WTC11 (cell line): Measurements from ENCODE around the gene TMEM108. TPM values are rescaled to one million over a fixed set of nuclear protein-coding genes. Genes with fewer than 3 reads are reported as not detected.

Source experiments
- ATAC-seq: fragments of 200-7000 bp; cut with Tn5 transposase; 2 replicates; pipeline ENCODE4 v1.10.0; 2021; ENCODE audit warnings: mild to moderate bottlenecking, moderate library complexity
- CTCF ChIA-PET: fragments of 300-600 bp; sonication (Branson Sonifier 250); formaldehyde crosslinking; loops from one replicate; lab custom pipeline; 2021; ENCODE audit warnings: antibody characterized with exemption; lab: Charles Lee
- POLR2A ChIA-PET: fragments of 350-600 bp; sonication (Branson Sonifier 250); formaldehyde crosslinking; loops from one replicate; lab custom pipeline; 2021; ENCODE audit warnings: antibody characterized with exemption; lab: Charles Lee
- DNase-seq: peaks from one replicate; pipeline ENCODE4 v3.0.0; 2021; ENCODE audit warnings: low spot score
- H3K27ac Mint-ChIP-seq: 2 replicates; pipeline ENCODE4 v1.8.0; 2021; ENCODE audit warnings: mixed read lengths
- H3K27me3 Mint-ChIP-seq: 2 replicates; pipeline ENCODE4 v1.8.0; 2021; ENCODE audit warnings: low read depth, mild to moderate bottlenecking, moderate library complexity, mixed read lengths
- H3K36me3 Mint-ChIP-seq: 2 replicates; pipeline ENCODE4 v1.8.0; 2021; ENCODE audit warnings: mixed read lengths
- H3K4me1 Mint-ChIP-seq: 2 replicates; pipeline ENCODE4 v1.8.0; 2022; ENCODE audit warnings: mixed read lengths
- H3K4me3 Mint-ChIP-seq: 2 replicates; pipeline ENCODE4 v1.8.0; 2021; ENCODE audit warnings: mild to moderate bottlenecking, moderate library complexity, mixed read lengths
- H3K9me3 Mint-ChIP-seq: 2 replicates; pipeline ENCODE4 v1.8.0; 2021; ENCODE audit warnings: mixed read lengths
- CBFB ChIP-seq: sonication (generic); formaldehyde crosslinking; IDR thresholded peaks from 2 replicates; pipeline ENCODE4 v1.8.1; 2022; ENCODE audit warnings: mild to moderate bottlenecking, low read depth, missing genetic modification reagents
- CREB1 ChIP-seq: sonication (generic); formaldehyde crosslinking; IDR thresholded peaks from 2 replicates; pipeline ENCODE4 v1.8.0; 2023; ENCODE audit warnings: mild to moderate bottlenecking, missing genetic modification reagents
- HMGA2 ChIP-seq: fragments of 250-450 bp; sonication (Bioruptor Pico); IDR thresholded peaks from 2 replicates; pipeline ENCODE4 v1.4.0; 2021; ENCODE audit warnings: mild to moderate bottlenecking, moderate library complexity
- JAZF1 ChIP-seq: fragments of 250-450 bp; sonication (Bioruptor Pico); IDR thresholded peaks from 2 replicates; pipeline ENCODE4 v1.9.0; 2021; ENCODE audit warnings: moderate library complexity, mild to moderate bottlenecking, inconsistent platforms
- NR2C2 ChIP-seq: sonication (generic); formaldehyde crosslinking; IDR thresholded peaks from 2 replicates; pipeline ENCODE4 v1.8.0; 2022; ENCODE audit warnings: mild to moderate bottlenecking, missing genetic modification reagents
- PRRX2 ChIP-seq: fragments of 250-450 bp; sonication (Bioruptor Pico); IDR thresholded peaks from 2 replicates; pipeline ENCODE4 v1.8.0; 2021; ENCODE audit warnings: mild to moderate bottlenecking
- TEAD1 ChIP-seq: sonication (generic); formaldehyde crosslinking; IDR thresholded peaks from 2 replicates; pipeline ENCODE4 v1.8.0; 2022; ENCODE audit warnings: mild to moderate bottlenecking, missing genetic modification reagents
- ZNF263 ChIP-seq: sonication (generic); formaldehyde crosslinking; IDR thresholded peaks from 2 replicates; pipeline ENCODE4 v1.8.1; 2022; ENCODE audit warnings: low read depth, mild to moderate bottlenecking, moderate library complexity, missing genetic modification reagents
- total RNA-seq: library from RNA; stranded (reverse); gene quantifications from 3 replicates; pipeline ENCODE4 v1.2.3, GENCODE V29; 2021
- TF ChIP-seq, protein P1 (sequence below): sonication (generic); formaldehyde crosslinking; IDR thresholded peaks from 2 replicates; pipeline ENCODE4 v1.8.1; 2023; ENCODE audit warnings: mild to moderate bottlenecking, missing genetic modification reagents, moderate library complexity
- TF ChIP-seq, protein P2 (sequence below): fragments of 200-600 bp; IDR thresholded peaks from 2 replicates; pipeline ENCODE4 v1.8.0; 2022; ENCODE audit warnings: antibody characterized with exemption
- TF ChIP-seq, protein P3 (sequence below): sonication (generic); formaldehyde crosslinking; IDR thresholded peaks from 2 replicates; pipeline ENCODE4 v1.8.0; 2023; ENCODE audit warnings: missing genetic modification reagents, mild to moderate bottlenecking, borderline replicate concordance
- TF ChIP-seq, protein P4 (sequence below): sonication (generic); formaldehyde crosslinking; IDR thresholded peaks from 2 replicates; pipeline ENCODE4 v1.8.0; 2022; ENCODE audit warnings: mild to moderate bottlenecking, missing genetic modification reagents
- TF ChIP-seq, protein P5 (sequence below): sonication (generic); formaldehyde crosslinking; IDR thresholded peaks from 2 replicates; pipeline ENCODE4 v1.8.0; 2022; ENCODE audit warnings: missing genetic modification reagents
- TF ChIP-seq, protein P6 (sequence below): sonication (generic); formaldehyde crosslinking; IDR thresholded peaks from 2 replicates; pipeline ENCODE4 v1.8.1; 2022; ENCODE audit warnings: mild to moderate bottlenecking, missing genetic modification reagents, moderate library complexity, borderline replicate concordance

TMEM108 gene
- total RNA-seq, 1 experiment from 2014 or later, result 14.7 TPM

DNA sequence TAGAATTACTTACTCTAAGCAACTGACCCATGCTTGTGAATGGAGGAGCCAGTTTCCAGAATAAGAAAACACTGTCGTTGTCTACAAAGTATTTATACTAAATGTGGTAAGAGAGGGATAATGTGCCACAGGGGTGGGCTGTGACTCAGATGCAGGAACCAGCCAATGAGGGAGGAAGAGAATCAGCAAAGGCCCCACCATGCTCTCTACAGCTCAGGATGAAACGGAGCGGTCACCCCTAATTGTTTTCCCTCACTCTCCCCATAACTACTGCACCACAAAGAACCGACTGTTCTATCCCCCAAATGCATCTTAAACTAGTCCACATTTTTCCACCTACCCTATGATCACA is 406.2 kb downstream of the TMEM108 start:
- no peak for TF ChIP-seq PRRX2 (CRISPR knock-in tag)
- TF ChIP-seq, protein P1, sequence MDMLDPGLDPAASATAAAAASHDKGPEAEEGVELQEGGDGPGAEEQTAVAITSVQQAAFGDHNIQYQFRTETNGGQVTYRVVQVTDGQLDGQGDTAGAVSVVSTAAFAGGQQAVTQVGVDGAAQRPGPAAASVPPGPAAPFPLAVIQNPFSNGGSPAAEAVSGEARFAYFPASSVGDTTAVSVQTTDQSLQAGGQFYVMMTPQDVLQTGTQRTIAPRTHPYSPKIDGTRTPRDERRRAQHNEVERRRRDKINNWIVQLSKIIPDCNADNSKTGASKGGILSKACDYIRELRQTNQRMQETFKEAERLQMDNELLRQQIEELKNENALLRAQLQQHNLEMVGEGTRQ (CRISPR knock-in tag), result no peak
- TF ChIP-seq HMGA2, result no peak
- no peak for TF ChIP-seq CBFB (CRISPR knock-in tag)
- TF ChIP-seq, protein P2, sequence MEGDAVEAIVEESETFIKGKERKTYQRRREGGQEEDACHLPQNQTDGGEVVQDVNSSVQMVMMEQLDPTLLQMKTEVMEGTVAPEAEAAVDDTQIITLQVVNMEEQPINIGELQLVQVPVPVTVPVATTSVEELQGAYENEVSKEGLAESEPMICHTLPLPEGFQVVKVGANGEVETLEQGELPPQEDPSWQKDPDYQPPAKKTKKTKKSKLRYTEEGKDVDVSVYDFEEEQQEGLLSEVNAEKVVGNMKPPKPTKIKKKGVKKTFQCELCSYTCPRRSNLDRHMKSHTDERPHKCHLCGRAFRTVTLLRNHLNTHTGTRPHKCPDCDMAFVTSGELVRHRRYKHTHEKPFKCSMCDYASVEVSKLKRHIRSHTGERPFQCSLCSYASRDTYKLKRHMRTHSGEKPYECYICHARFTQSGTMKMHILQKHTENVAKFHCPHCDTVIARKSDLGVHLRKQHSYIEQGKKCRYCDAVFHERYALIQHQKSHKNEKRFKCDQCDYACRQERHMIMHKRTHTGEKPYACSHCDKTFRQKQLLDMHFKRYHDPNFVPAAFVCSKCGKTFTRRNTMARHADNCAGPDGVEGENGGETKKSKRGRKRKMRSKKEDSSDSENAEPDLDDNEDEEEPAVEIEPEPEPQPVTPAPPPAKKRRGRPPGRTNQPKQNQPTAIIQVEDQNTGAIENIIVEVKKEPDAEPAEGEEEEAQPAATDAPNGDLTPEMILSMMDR, result no peak
- TF ChIP-seq, protein P3, sequence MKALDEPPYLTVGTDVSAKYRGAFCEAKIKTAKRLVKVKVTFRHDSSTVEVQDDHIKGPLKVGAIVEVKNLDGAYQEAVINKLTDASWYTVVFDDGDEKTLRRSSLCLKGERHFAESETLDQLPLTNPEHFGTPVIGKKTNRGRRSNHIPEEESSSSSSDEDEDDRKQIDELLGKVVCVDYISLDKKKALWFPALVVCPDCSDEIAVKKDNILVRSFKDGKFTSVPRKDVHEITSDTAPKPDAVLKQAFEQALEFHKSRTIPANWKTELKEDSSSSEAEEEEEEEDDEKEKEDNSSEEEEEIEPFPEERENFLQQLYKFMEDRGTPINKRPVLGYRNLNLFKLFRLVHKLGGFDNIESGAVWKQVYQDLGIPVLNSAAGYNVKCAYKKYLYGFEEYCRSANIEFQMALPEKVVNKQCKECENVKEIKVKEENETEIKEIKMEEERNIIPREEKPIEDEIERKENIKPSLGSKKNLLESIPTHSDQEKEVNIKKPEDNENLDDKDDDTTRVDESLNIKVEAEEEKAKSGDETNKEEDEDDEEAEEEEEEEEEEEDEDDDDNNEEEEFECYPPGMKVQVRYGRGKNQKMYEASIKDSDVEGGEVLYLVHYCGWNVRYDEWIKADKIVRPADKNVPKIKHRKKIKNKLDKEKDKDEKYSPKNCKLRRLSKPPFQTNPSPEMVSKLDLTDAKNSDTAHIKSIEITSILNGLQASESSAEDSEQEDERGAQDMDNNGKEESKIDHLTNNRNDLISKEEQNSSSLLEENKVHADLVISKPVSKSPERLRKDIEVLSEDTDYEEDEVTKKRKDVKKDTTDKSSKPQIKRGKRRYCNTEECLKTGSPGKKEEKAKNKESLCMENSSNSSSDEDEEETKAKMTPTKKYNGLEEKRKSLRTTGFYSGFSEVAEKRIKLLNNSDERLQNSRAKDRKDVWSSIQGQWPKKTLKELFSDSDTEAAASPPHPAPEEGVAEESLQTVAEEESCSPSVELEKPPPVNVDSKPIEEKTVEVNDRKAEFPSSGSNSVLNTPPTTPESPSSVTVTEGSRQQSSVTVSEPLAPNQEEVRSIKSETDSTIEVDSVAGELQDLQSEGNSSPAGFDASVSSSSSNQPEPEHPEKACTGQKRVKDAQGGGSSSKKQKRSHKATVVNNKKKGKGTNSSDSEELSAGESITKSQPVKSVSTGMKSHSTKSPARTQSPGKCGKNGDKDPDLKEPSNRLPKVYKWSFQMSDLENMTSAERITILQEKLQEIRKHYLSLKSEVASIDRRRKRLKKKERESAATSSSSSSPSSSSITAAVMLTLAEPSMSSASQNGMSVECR (CRISPR knock-in tag), result no peak
- no peak for TF ChIP-seq CREB1 (CRISPR knock-in tag)
- TF ChIP-seq ZNF263 (CRISPR knock-in tag), result no peak
- TF ChIP-seq, protein P4, sequence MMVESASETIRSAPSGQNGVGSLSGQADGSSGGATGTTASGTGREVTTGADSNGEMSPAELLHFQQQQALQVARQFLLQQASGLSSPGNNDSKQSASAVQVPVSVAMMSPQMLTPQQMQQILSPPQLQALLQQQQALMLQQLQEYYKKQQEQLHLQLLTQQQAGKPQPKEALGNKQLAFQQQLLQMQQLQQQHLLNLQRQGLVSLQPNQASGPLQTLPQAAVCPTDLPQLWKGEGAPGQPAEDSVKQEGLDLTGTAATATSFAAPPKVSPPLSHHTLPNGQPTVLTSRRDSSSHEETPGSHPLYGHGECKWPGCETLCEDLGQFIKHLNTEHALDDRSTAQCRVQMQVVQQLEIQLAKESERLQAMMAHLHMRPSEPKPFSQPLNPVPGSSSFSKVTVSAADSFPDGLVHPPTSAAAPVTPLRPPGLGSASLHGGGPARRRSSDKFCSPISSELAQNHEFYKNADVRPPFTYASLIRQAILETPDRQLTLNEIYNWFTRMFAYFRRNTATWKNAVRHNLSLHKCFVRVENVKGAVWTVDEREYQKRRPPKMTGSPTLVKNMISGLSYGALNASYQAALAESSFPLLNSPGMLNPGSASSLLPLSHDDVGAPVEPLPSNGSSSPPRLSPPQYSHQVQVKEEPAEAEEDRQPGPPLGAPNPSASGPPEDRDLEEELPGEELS (CRISPR knock-in tag), result no peak
- no peak for TF ChIP-seq NR2C2
- no peak for TF ChIP-seq TEAD1 (CRISPR knock-in tag)
- TF ChIP-seq, protein P5, sequence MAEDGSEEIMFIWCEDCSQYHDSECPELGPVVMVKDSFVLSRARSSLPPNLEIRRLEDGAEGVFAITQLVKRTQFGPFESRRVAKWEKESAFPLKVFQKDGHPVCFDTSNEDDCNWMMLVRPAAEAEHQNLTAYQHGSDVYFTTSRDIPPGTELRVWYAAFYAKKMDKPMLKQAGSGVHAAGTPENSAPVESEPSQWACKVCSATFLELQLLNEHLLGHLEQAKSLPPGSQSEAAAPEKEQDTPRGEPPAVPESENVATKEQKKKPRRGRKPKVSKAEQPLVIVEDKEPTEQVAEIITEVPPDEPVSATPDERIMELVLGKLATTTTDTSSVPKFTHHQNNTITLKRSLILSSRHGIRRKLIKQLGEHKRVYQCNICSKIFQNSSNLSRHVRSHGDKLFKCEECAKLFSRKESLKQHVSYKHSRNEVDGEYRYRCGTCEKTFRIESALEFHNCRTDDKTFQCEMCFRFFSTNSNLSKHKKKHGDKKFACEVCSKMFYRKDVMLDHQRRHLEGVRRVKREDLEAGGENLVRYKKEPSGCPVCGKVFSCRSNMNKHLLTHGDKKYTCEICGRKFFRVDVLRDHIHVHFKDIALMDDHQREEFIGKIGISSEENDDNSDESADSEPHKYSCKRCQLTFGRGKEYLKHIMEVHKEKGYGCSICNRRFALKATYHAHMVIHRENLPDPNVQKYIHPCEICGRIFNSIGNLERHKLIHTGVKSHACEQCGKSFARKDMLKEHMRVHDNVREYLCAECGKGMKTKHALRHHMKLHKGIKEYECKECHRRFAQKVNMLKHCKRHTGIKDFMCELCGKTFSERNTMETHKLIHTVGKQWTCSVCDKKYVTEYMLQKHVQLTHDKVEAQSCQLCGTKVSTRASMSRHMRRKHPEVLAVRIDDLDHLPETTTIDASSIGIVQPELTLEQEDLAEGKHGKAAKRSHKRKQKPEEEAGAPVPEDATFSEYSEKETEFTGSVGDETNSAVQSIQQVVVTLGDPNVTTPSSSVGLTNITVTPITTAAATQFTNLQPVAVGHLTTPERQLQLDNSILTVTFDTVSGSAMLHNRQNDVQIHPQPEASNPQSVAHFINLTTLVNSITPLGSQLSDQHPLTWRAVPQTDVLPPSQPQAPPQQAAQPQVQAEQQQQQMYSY (CRISPR knock-in tag), result no peak
- no peak for TF ChIP-seq JAZF1 (CRISPR knock-in tag)
- TF ChIP-seq, protein P6, sequence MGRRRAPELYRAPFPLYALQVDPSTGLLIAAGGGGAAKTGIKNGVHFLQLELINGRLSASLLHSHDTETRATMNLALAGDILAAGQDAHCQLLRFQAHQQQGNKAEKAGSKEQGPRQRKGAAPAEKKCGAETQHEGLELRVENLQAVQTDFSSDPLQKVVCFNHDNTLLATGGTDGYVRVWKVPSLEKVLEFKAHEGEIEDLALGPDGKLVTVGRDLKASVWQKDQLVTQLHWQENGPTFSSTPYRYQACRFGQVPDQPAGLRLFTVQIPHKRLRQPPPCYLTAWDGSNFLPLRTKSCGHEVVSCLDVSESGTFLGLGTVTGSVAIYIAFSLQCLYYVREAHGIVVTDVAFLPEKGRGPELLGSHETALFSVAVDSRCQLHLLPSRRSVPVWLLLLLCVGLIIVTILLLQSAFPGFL (CRISPR knock-in tag), result no peak
- ChIA-PET CTCF (no interaction called here), POLR2A (no interaction called here)
- Mint-ChIP-seq H3K9me3 (peaks cover 6% of the 10 kb centered on the region), H3K4me1 (peaks cover 6% of the 10 kb centered on the region; the same call in 1 of the 2 replicates), H3K36me3 (peaks cover 3% of the 10 kb centered on the region; the same call in 1 of the 2 replicates), H3K27ac (no peak overlapping the region), H3K27me3 (no peaks in the 10 kb centered on the region; the same call in 1 of the 2 replicates), H3K4me3 (no peak overlapping the region)
- ATAC-seq (no peak), DNase-seq (no peak)
